ENCODE measurements around the gene P2RY2. TPM values are rescaled to one million over a fixed set of nuclear protein-coding genes. Genes with fewer than 3 reads are reported as not detected.

Gene P2RY2
- total RNA-seq, 2 experiments from 2014 or later: not detected

DNA sequence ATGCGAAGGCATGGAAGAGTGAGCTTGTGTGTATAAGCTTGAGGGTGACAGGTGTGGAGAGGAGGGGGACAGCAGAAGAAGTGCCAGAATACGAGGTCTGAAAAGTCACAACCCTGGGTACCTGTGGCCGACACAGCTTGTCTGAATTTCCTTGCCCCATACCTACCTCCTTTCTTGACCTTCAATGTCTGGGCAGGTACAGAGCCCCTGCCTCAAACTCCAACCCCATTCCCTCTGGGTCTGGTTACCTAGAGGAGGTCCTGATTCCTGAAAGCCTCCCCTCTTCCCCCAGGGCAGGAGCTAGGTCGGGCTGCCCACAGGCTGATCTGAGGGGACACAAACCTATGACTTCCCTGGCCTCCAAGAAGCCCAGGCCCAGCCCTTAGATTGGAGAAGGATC, 39.4 kb upstream of the P2RY2 start:
- H3K4me1 Mint-ChIP-seq (ENCODE audit: low read depth): no peaks in the 10 kb centered on the region
- H3K4me1 ChIP-seq (ENCODE audit: insufficient read depth, low read length): peaks cover 7% of the 10 kb centered on the region
- H3K27me3 Mint-ChIP-seq: no peaks in the 10 kb centered on the region
- no peaks in the 10 kb centered on the region for H3K36me3 ChIP-seq (ENCODE audit: insufficient read depth, low read length)
- DNase-seq: no peak
- H3K4me3 ChIP-seq (ENCODE audit: low read length): no peak overlapping the region
- no peaks in the 10 kb centered on the region for H3K9me3 ChIP-seq (ENCODE audit: control insufficient read depth in 1 of 2, insufficient read depth in 1 of 2, low read length in 2 of 2)
- no peak overlapping the region for H3K4me3 Mint-ChIP-seq
- ATAC-seq (ENCODE audit: poor library complexity): no peak
- CTCF ChIA-PET: interaction anchor here (0.7 to 2.6 kb wide), 4 partner anchors 26 to 347 kb away, joined by 3 to 23 read pairs (median 10); no protein-coding TSS in a partner anchor
- TF ChIP-seq, protein P1, sequence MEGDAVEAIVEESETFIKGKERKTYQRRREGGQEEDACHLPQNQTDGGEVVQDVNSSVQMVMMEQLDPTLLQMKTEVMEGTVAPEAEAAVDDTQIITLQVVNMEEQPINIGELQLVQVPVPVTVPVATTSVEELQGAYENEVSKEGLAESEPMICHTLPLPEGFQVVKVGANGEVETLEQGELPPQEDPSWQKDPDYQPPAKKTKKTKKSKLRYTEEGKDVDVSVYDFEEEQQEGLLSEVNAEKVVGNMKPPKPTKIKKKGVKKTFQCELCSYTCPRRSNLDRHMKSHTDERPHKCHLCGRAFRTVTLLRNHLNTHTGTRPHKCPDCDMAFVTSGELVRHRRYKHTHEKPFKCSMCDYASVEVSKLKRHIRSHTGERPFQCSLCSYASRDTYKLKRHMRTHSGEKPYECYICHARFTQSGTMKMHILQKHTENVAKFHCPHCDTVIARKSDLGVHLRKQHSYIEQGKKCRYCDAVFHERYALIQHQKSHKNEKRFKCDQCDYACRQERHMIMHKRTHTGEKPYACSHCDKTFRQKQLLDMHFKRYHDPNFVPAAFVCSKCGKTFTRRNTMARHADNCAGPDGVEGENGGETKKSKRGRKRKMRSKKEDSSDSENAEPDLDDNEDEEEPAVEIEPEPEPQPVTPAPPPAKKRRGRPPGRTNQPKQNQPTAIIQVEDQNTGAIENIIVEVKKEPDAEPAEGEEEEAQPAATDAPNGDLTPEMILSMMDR (IDR thresholded peaks at IDR 0.05): no peak
- H3K9me3 Mint-ChIP-seq: no peaks in the 10 kb centered on the region
- intact Hi-C loops (cut with DNase I, micrococcal nuclease): loop anchor here (1.0 to 5.0 kb wide), 9 partner anchors 38 to 706 kb away; no protein-coding TSS in a partner anchor
- no peaks in the 10 kb centered on the region for H3K36me3 Mint-ChIP-seq (ENCODE audit: low read depth)
- POLR2A ChIA-PET: interaction anchor here (1.1 to 1.4 kb wide), 3 partner anchors 285 to 456 kb away, joined by 3 to 8 read pairs (median 4); no protein-coding TSS in a partner anchor
- H3K27ac ChIP-seq (ENCODE audit: low read depth in 1 of 2, low read length in 2 of 2): no peak overlapping the region
- no peaks in the 10 kb centered on the region for H3K27me3 ChIP-seq (ENCODE audit: control insufficient read depth in 1 of 2, insufficient read depth in 2 of 2, low read length in 2 of 2)
- H3K27ac Mint-ChIP-seq: no peak overlapping the region

DNA sequence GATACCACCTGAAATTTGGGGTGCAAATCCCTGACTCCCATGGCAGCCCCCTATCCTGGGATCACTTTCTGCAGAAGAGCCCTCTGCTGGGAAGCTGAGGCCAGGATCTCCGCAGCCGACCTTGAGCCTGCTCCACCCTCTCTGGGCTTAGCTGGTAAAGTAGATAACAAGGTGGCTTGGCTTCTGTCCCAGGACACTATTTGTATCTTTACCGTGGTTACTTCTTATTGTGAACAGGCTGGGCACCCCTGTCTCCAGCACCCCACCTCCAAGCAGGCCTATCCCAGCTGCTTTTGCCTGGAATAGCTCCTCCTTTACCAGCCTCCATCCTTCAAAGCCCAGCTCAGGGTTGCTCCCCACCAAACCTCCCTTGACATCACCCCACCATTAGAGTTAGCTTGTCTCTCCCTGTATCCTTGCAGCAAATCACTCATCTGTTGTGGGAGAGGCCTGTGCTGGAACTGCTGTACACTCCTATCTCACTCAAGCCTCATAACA, 35.2 kb upstream of the P2RY2 start:
- Histone ChIP-seq H3K27ac (ENCODE audit: low read depth in 1 of 2, low read length in 2 of 2) (no peak overlapping the region), H3K4me3 (ENCODE audit: low read length) (no peak overlapping the region), H3K9me3 (ENCODE audit: control insufficient read depth in 1 of 2, insufficient read depth in 1 of 2, low read length in 2 of 2) (no peaks in the 10 kb centered on the region), H3K36me3 (ENCODE audit: insufficient read depth, low read length) (no peaks in the 10 kb centered on the region), H3K4me1 (ENCODE audit: insufficient read depth, low read length) (peaks cover 15% of the 10 kb centered on the region), H3K27me3 (ENCODE audit: control insufficient read depth in 1 of 2, insufficient read depth in 2 of 2, low read length in 2 of 2) (no peaks in the 10 kb centered on the region)
- ATAC-seq (ENCODE audit: poor library complexity): no peak
- no peak overlapping the region for H3K4me3 Mint-ChIP-seq
- ChIA-PET CTCF (no interaction called here), POLR2A (no interaction called here)
- peaks cover 4% of the 10 kb centered on the region for H3K27me3 Mint-ChIP-seq
- H3K9me3 Mint-ChIP-seq: no peaks in the 10 kb centered on the region
- TF ChIP-seq, protein P1 (IDR thresholded peaks at IDR 0.05): no peak
- no peak overlapping the region for H3K27ac Mint-ChIP-seq
- DNase-seq: no peak
- intact Hi-C loops (cut with DNase I, micrococcal nuclease): no loop called here
- H3K4me1 Mint-ChIP-seq (ENCODE audit: low read depth): no peaks in the 10 kb centered on the region
- H3K36me3 Mint-ChIP-seq (ENCODE audit: low read depth): no peaks in the 10 kb centered on the region

DNA sequence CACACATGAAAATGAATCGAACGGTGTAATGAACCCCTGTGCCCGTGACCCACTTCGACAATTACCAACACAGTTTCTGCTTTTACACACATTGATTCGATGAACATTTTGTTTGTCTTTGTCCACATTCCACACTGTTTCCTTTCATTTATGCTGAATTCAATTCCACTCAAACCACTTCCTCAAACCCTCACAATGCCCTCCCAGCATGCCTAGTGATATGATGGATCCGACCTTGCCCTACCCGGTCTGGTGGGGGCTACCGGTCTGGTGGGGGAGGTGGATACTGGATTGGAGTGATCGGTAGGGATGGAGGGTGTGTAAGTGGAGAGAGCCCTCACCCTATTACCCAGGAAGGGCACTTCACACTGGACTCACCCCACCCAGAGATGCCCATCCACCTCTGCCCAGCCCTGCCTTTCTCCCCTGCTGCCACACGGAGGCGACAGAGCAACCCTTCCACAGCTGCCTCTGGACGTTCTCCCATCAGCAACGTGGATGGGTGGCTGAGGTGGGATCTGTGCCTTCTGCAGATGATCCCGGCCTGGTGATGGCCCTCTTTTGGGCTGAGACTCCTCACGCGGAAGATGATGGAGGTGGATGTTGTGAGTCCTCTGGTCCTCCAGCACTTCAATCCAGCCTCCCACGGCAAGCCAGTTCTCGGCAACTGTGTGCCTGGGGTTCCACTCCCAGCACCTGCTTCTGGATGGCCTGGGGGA, 33.0 kb upstream of the P2RY2 start:
- Histone ChIP-seq H3K9me3 (ENCODE audit: control insufficient read depth in 1 of 2, insufficient read depth in 1 of 2, low read length in 2 of 2) (no peaks in the 10 kb centered on the region), H3K36me3 (ENCODE audit: insufficient read depth, low read length) (no peaks in the 10 kb centered on the region), H3K4me3 (ENCODE audit: low read length) (no peak overlapping the region), H3K27me3 (ENCODE audit: control insufficient read depth in 1 of 2, insufficient read depth in 2 of 2, low read length in 2 of 2) (no peaks in the 10 kb centered on the region), H3K4me1 (ENCODE audit: insufficient read depth, low read length) (peaks cover 10% of the 10 kb centered on the region), H3K27ac (ENCODE audit: low read depth in 1 of 2, low read length in 2 of 2) (no peak overlapping the region)
- no peaks in the 10 kb centered on the region for H3K9me3 Mint-ChIP-seq
- no peaks in the 10 kb centered on the region for H3K36me3 Mint-ChIP-seq (ENCODE audit: low read depth)
- ATAC-seq (ENCODE audit: poor library complexity): peak; percentile 76
- POLR2A ChIA-PET: no interaction called here
- CTCF ChIA-PET: interaction anchor here (0.8 to 2.0 kb wide), 4 partner anchors 16 to 354 kb away, joined by 3 to 4 read pairs (median 4); no protein-coding TSS in a partner anchor
- H3K4me1 Mint-ChIP-seq (ENCODE audit: low read depth): no peaks in the 10 kb centered on the region
- no peak overlapping the region for H3K27ac Mint-ChIP-seq
- TF ChIP-seq, protein P1 (IDR thresholded peaks at IDR 0.05): peak; percentile 67
- no peak overlapping the region for H3K4me3 Mint-ChIP-seq
- peaks cover 4% of the 10 kb centered on the region for H3K27me3 Mint-ChIP-seq
- intact Hi-C loops (cut with DNase I, micrococcal nuclease): loop anchor here in 1 of 2 experiments (5.0 kb wide), 1 partner anchor 152 kb away; no protein-coding TSS in a partner anchor
- peak in 13 of 14 experiments; percentile 7 to 67 (median 31) for DNase-seq
